Measurements from ENCODE around the gene SESN1. TPM values are rescaled to one million over a fixed set of nuclear protein-coding genes. Genes with fewer than 3 reads are reported as not detected.

SESN1 gene
- total and polyA plus RNA-seq, 9 of the 15 experiments (the other 6 are each of a cell fraction or from before 2014, with no cell fraction given) = 3.1 to 13.0 (median 7.4) TPM

- TF ChIP-seq SMARCA4 (IDR thresholded peaks at IDR 0.05) (peak; percentile 80), ETS2 (tag; IDR thresholded peaks at IDR 0.05; ENCODE audit: borderline replicate concordance, poor library complexity, severe bottlenecking) (no peak), DPF2 (IDR thresholded peaks at IDR 0.05) (peak; percentile 84), PRDM10 (IDR thresholded peaks at IDR 0.05; ENCODE audit: partially characterized antibody) (peak; percentile 72), EP300 (IDR thresholded peaks at IDR 0.05; ENCODE audit: low read length) (peak; percentile 54; the same call in 1 of the 2 replicates), ZNF592 (IDR thresholded peaks at IDR 0.05) (0 out of 2 replicates have a peak, but pooled peaks have one; percentile 43), TCF3 (CRISPR knock-in tag; IDR thresholded peaks at IDR 0.05) (peak; percentile 68), TAL1 (IDR thresholded peaks at IDR 0.05) (peak; percentile 66), MTA2 (IDR thresholded peaks at IDR 0.05; ENCODE audit: low read depth) (0 out of 2 replicates have a peak, but pooled peaks have one; percentile 16), ARID1B (IDR thresholded peaks at IDR 0.05) (peak; percentile 84), XRCC4 (IDR thresholded peaks at IDR 0.05; ENCODE audit: extremely low read depth, insufficient read depth, insufficient read length) (no peak), XRCC3 (IDR thresholded peaks at IDR 0.05) (no peak)
These were observed 8.1 kb upstream of the SESN1 start (continued) for GRCh38 chr6:109102762-109103161.
